Transverse colon (tissue), 4 donors: ENCODE results near the gene FAM149A. TPM values are rescaled to one million over a fixed set of nuclear protein-coding genes. Genes with fewer than 3 reads are reported as not detected.

Experiments
- DNase-seq: peaks from one replicate; pipeline ENCODE4 v3.0.0-alpha.2; 2019
- H3K27ac ChIP-seq, 4 donors: fragments of 200-600 bp; sonication (generic); 2 replicates each; pipeline ENCODE4 v1.5.1; 2016 to 2018; ENCODE audit warnings: inconsistent platforms in 4 of 4
- H3K27me3 ChIP-seq: fragments of 200-600 bp; sonication (generic); 2 replicates; pipeline ENCODE4 v1.5.1; 2017; ENCODE audit warnings: inconsistent platforms
- H3K36me3 ChIP-seq, 4 donors: fragments of 200-600 bp; sonication (generic); 2 replicates each; pipeline ENCODE4 v1.5.1; 2017 to 2019; ENCODE audit warnings: inconsistent platforms in 4 of 4
- H3K4me1 ChIP-seq, 4 donors: fragments of 200-600 bp; sonication (generic); 2 replicates each; pipeline ENCODE4 v1.5.1; 2017 to 2020; ENCODE audit warnings: inconsistent platforms in 4 of 4
- H3K4me3 ChIP-seq, 4 donors: fragments of 200-600 bp; sonication (generic); 1 replicate in 1 of 4; 2 replicates in 3 of 4; pipeline versions ENCODE4 v1.5.1 to v1.6.1; 2017 to 2019; ENCODE audit warnings: inconsistent platforms in 4 of 4
- H3K9me3 ChIP-seq, 2 donors: fragments of 200-600 bp; sonication (generic); 2 replicates each; pipeline ENCODE4 v1.5.1; 2017 to 2019; ENCODE audit warnings: inconsistent platforms in 2 of 2
- EP300 ChIP-seq: sonication (generic); formaldehyde crosslinking; IDR thresholded peaks from one replicate; pipeline ENCODE4 v1.6.1; 2017; ENCODE audit warnings: antibody characterized with exemption, low read depth
- POLR2A ChIP-seq: fragments of 450-650 bp; IDR thresholded peaks from one replicate; pipeline ENCODE4 v1.6.1; 2016; ENCODE audit warnings: antibody characterized with exemption, mild to moderate bottlenecking, moderate library complexity
- POLR2AphosphoS5 ChIP-seq, 3 donors: sonication (generic); formaldehyde crosslinking; IDR thresholded peaks; one replicate each; pipeline ENCODE4 v1.6.1; 2016; ENCODE audit warnings: antibody characterized with exemption in 3 of 3
- WGBS, 2 donors: methylation state at CpG; one replicate each; pipeline ENCODE4 v1.1.5; 2018; ENCODE audit warnings: low coverage in 1 of 2; 5-methylcytosine and 5-hydroxymethylcytosine counted together
- in situ Hi-C, 4 donors: fragments of 200-750 bp; cut with MboI; loops; one replicate each; pipeline versions ENCODE4 v1.15.0 to v1.15.1; 2017; ENCODE audit warnings: low sequenced_read_pairs in 3 of 4, low pct_ligation_motif_present in 1 of 4, low pct_unique_long_range_greater_than_20kb in 1 of 4
- intact Hi-C: fragments of 100-400 bp; cut with DNase I; formaldehyde crosslinking; loops from one replicate; pipeline ENCODE4 v1.15.1; 2023; ENCODE audit warnings: low total_unique reads
- total RNA-seq, 4 donors: library from RNA; depleted of rRNA; stranded (reverse); fragments of >200 nt; gene quantifications; one replicate each; pipeline ENCODE4 v1.1.0, GENCODE V29; 2016
- TF ChIP-seq, protein P1 (sequence below), 5 experiments: fragments of 200-600 bp in 3 of 5; fragments of 450-650 bp in 2 of 5; sonication (generic) in 3 of 5; IDR thresholded peaks; 1 replicate in 2 of 5; 2 replicates in 3 of 5; pipeline ENCODE4 v1.5.1; 2016 to 2017; ENCODE audit warnings: antibody characterized with exemption in 5 of 5, inconsistent platforms in 3 of 5, mild to moderate bottlenecking in 2 of 5, moderate library complexity in 1 of 5

The FAM149A gene
- total RNA-seq, 4 donors from 2014 or later, result 10.8 to 20.1 (median 16.2) TPM

DNA sequence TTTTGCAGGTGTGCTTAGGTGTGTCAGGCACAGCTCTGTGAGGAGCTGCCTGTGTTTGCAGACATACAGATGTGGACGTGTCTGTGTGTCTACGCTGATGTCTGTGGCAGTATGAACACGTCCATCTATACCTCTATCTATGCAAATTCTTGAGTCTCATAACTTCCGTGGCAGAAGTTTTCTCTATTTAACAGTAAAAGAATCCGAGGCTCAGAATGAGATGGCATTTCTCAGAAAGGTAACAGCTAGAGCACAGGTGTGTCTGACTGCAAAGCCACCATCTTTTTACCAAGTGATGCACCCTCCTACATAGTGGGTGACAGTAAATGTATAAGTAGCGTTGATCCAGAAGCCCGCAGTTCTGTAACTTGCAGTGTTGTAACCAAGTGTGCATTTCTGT, 47.0 kb downstream of the FAM149A start:
- H3K9me3 ChIP-seq, result no peaks in the 10 kb centered on the region
- intact Hi-C loops, result no loop called here
- no peaks in the 10 kb centered on the region for H3K4me1 ChIP-seq
- in situ Hi-C loops, result no loop called here
- TF ChIP-seq POLR2AphosphoS5 (IDR thresholded peaks at IDR 0.05), result no peak
- TF ChIP-seq, protein P1, sequence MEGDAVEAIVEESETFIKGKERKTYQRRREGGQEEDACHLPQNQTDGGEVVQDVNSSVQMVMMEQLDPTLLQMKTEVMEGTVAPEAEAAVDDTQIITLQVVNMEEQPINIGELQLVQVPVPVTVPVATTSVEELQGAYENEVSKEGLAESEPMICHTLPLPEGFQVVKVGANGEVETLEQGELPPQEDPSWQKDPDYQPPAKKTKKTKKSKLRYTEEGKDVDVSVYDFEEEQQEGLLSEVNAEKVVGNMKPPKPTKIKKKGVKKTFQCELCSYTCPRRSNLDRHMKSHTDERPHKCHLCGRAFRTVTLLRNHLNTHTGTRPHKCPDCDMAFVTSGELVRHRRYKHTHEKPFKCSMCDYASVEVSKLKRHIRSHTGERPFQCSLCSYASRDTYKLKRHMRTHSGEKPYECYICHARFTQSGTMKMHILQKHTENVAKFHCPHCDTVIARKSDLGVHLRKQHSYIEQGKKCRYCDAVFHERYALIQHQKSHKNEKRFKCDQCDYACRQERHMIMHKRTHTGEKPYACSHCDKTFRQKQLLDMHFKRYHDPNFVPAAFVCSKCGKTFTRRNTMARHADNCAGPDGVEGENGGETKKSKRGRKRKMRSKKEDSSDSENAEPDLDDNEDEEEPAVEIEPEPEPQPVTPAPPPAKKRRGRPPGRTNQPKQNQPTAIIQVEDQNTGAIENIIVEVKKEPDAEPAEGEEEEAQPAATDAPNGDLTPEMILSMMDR (IDR thresholded peaks at IDR 0.05), result no peak
- no peak for TF ChIP-seq POLR2A
- TF ChIP-seq EP300, result no peak
- no peak for DNase-seq
- H3K27me3 ChIP-seq, result no peaks in the 10 kb centered on the region
- no peak overlapping the region for H3K27ac ChIP-seq
- WGBS, 2 donors, result 85 to 89% methylated on average over 5 to 7 of the region's 7 CpGs
- no peaks in the 10 kb centered on the region for H3K36me3 ChIP-seq
- no peak overlapping the region for H3K4me3 ChIP-seq

DNA sequence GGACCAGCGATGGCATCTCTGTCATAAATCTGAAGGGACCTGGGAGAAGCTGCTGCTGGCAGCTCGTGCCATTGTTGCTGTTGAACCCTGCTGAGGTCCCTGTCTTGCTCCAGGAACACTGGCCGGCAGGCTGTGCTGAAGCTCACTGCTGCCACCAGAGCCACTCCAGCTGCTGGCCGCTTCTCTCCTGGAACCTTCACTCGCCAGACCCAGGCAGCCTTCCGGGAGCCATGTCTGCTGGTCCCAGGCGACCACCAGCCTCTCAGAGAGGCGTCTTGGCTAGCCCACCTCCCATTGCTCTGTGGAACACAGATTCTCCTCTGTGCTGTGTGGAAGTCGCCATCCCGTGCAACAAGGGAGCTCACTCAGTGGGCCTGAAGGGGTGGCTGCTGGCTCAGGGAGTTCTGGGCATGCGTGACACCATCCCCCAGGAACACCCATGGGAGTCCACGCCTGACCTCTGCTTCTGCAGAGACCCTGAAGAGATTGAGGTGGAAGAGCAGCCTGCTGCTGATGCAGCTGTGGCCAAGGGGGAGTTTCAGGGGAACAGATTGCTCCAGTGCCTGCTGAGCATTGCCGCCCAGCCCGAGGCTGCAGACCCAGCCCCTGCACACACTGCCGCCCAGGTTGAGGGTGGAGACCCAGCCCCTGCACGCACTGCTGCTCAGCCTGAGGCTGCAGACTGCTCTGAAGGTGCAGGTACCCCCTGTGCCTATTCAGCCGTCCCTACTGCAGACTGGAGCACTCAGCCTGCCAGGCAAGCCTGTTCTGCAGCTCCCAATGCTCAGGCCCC, 53.7 kb downstream of the FAM149A start:
- Histone ChIP-seq H3K9me3 (no peaks in the 10 kb centered on the region), H3K36me3 (peaks cover 0 to 6% (median 0%) of the 10 kb centered on the region in 4 donors), H3K27me3 (no peaks in the 10 kb centered on the region), H3K4me1 (no peaks in the 10 kb centered on the region), H3K4me3 (no peak overlapping the region), H3K27ac (no peak overlapping the region)
- TF ChIP-seq, protein P1 (IDR thresholded peaks at IDR 0.05), result no peak
- TF ChIP-seq EP300, result no peak
- no peak for TF ChIP-seq POLR2AphosphoS5 (IDR thresholded peaks at IDR 0.05)
- TF ChIP-seq POLR2A, result no peak
- WGBS, 2 donors, result 82% methylated on average over 12 of the region's 17 CpGs; no CpG with 5 or more reads in 1 of the 2 donors
- intact Hi-C loops, result no loop called here
- DNase-seq, result no peak
- in situ Hi-C loops, result no loop called here

DNA sequence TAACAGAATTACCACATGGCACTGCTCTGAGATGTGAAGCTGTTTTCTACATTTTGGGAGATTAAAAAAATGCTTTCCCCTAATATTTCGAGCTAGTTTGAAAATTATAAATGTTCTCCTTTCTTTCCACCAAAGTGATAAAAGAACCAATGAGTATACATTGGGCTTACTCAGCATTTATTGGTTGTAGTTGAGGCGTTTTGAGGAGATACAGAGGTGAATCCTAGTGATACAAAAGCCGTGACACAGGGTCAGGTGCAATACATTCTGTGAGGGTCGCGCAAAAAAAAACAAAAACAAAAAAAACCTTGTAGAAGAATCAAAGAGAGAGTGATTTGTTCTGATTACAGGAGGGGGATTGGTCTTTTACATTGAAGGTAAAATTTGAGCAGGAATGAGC, 54.5 kb downstream of the FAM149A start:
- DNase-seq, result no peak
- TF ChIP-seq POLR2A (no peak), POLR2AphosphoS5 (IDR thresholded peaks at IDR 0.05) (no peak), EP300 (no peak)
- TF ChIP-seq, protein P1 (IDR thresholded peaks at IDR 0.05), result no peak
- Histone ChIP-seq H3K27ac (no peak overlapping the region), H3K27me3 (no peaks in the 10 kb centered on the region), H3K36me3 (peaks cover 0 to 6% (median 0%) of the 10 kb centered on the region in 4 donors), H3K4me1 (no peaks in the 10 kb centered on the region), H3K4me3 (no peak overlapping the region), H3K9me3 (no peaks in the 10 kb centered on the region)
- intact Hi-C loops (no loop called here), in situ Hi-C loops (no loop called here)
- 80 to 85% methylated on average over 5 of the region's 5 CpGs for WGBS, 2 donors

DNA sequence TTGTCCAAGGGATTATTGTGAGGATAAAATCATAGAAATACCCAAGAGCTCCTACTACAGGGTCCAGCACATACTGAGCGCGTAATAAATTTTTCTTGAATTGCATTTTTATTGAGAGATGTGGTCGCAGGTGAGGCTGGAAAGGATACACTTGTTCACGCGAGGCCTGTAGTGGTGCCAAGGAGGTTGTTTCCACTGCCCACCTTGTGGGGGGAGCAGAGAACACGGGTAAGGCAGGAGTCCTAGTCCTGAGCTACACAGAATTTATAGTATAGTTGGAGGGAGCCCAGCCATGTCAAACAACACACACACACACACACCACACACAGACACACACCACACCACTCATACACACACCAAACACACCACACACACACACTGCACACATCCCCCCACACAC, 55.1 kb downstream of the FAM149A start:
- Histone ChIP-seq H3K27ac (no peak overlapping the region), H3K9me3 (no peaks in the 10 kb centered on the region), H3K36me3 (peaks cover 0 to 6% (median 0%) of the 10 kb centered on the region in 4 donors), H3K27me3 (no peaks in the 10 kb centered on the region), H3K4me1 (no peaks in the 10 kb centered on the region), H3K4me3 (no peak overlapping the region)
- DNase-seq, result no peak
- intact Hi-C loops, result no loop called here
- TF ChIP-seq, protein P1 (IDR thresholded peaks at IDR 0.05), result no peak
- no peak for TF ChIP-seq POLR2A
- no peak for TF ChIP-seq POLR2AphosphoS5 (IDR thresholded peaks at IDR 0.05)
- no peak for TF ChIP-seq EP300
- in situ Hi-C loops, result no loop called here
- WGBS, 2 donors, result 79 to 90% methylated on average over 5 to 6 of the region's 6 CpGs
